K562 (cell line): ENCODE data around the gene TXNDC8. TPM values are rescaled to one million over a fixed set of nuclear protein-coding genes. Genes with fewer than 3 reads are reported as not detected.

Experiments
- ELF2 ChIP-seq: fragments of 250-450 bp; sonication (Bioruptor Pico); IDR thresholded peaks from 2 replicates; pipeline ENCODE4 v1.5.0; 2021; ENCODE audit warnings: mild to moderate bottlenecking
- FOS ChIP-seq: IDR thresholded peaks from 3 replicates; pipeline ENCODE4 v1.6.1; 2011; ENCODE audit not compliant: insufficient read length; ENCODE audit errors: extremely low read depth
- HINFP ChIP-seq: fragments of 450-650 bp; conservative IDR thresholded peaks from 2 replicates; pipeline ENCODE4 v1.6.1; 2016; ENCODE audit warnings: missing genetic modification characterization, low read depth, mild to moderate bottlenecking, control low read depth, missing compliant biosample characterization
- POLR2AphosphoS2 ChIP-seq: IDR thresholded peaks from 2 replicates; pipeline ENCODE4 v1.6.1; 2012; ENCODE audit warnings: low read length, improper control_type of control experiment
- POLR2G ChIP-seq: fragments of 200-400 bp; formaldehyde crosslinking; IDR thresholded peaks from 2 replicates; pipeline ENCODE4 v1.6.1; 2017; ENCODE audit warnings: low read depth, mild to moderate bottlenecking, antibody characterized with exemption, low read length, moderate library complexity
- POLR3G ChIP-seq: IDR thresholded peaks from 2 replicates; pipeline ENCODE4 v1.6.1; 2011; ENCODE audit not compliant: insufficient read length, insufficient replicate concordance; ENCODE audit errors: extremely low read depth
- SIN3A ChIP-seq, 2 experiments: fragments of 150-350 bp in 1 of 2; IDR thresholded peaks; 2 replicates each; pipeline ENCODE4 v1.6.1; 2011 to 2016; ENCODE audit warnings: borderline replicate concordance in 2 of 2, low read depth in 2 of 2, low read length in 2 of 2, mild to moderate bottlenecking in 2 of 2, moderate library complexity in 2 of 2; ENCODE audit not compliant: control insufficient read depth in 1 of 2
- SMARCB1 ChIP-seq: IDR thresholded peaks from 2 replicates; pipeline ENCODE4 v1.6.1; 2011; ENCODE audit warnings: improper control_type of control experiment, low read depth; ENCODE audit not compliant: insufficient read length
- SP2 ChIP-seq: IDR thresholded peaks from 2 replicates; pipeline ENCODE4 v1.6.1; 2011; ENCODE audit warnings: mild to moderate bottlenecking, low read depth, low read length, moderate library complexity; ENCODE audit not compliant: poor library complexity, severe bottlenecking; ENCODE audit errors: extremely low read depth
- TARDBP ChIP-seq: fragments of 450-650 bp; IDR thresholded peaks from 2 replicates; pipeline ENCODE4 v1.6.1; 2016
- TFAP4 ChIP-seq: sonication (generic); formaldehyde crosslinking; IDR thresholded peaks from 2 replicates; pipeline ENCODE4 v1.8.0; 2022; ENCODE audit warnings: missing genetic modification reagents, mild to moderate bottlenecking, moderate library complexity, borderline replicate concordance
- ZBTB7A ChIP-seq: IDR thresholded peaks from 2 replicates; pipeline ENCODE4 v1.6.1; 2011; ENCODE audit warnings: low read depth, mild to moderate bottlenecking, low read length, moderate library complexity, borderline replicate concordance; ENCODE audit not compliant: control insufficient read depth
- ZKSCAN8 ChIP-seq: fragments of 200-800 bp; sonication (Bioruptor generic); IDR thresholded peaks from 2 replicates; pipeline ENCODE4 v1.6.1; 2016; ENCODE audit warnings: missing genetic modification characterization, missing compliant biosample characterization
- ZNF224 ChIP-seq: sonication (generic); formaldehyde crosslinking; IDR thresholded peaks from 2 replicates; pipeline ENCODE4 v1.8.0; 2022; ENCODE audit warnings: mild to moderate bottlenecking, missing genetic modification reagents
- ZNF318 ChIP-seq, 2 experiments: fragments of 450-650 bp; IDR thresholded peaks; 2 replicates each; pipeline ENCODE4 v1.6.1; 2016; ENCODE audit warnings: mild to moderate bottlenecking in 2 of 2, borderline replicate concordance in 1 of 2, low read depth in 1 of 2, moderate library complexity in 1 of 2
- polyA plus RNA-seq, 8 experiments: library from polyadenylated mRNA; depleted of rRNA in 4 of 8; stranded (reverse) in 5 of 8; unstranded in 3 of 8; fragments of >200 nt; fragmentation: Nextera tagmentation in 2 of 8; fragmentation: Illumina TruSeq in 1 of 8; extraction: Ambion mirVana in 2 of 8; extraction: Trizol in 1 of 8; gene quantifications; 2 replicates each; pipeline versions ENCODE4 v1.2.1 to v1.2.3, GENCODE V29; 2011 to 2014; ENCODE audit warnings: inconsistent platforms in 1 of 8, missing spikeins in 1 of 8
- total RNA-seq, 7 experiments: library from RNA; depleted of rRNA in 6 of 7; stranded (reverse); fragments of >200 nt in 6 of 7; fragmentation: Illumina TruSeq in 2 of 7; extraction: Trizol in 2 of 7; gene quantifications; 2 replicates each; pipeline versions ENCODE4 v1.2.1 to v1.2.3, GENCODE V29; 2011 to 2021; ENCODE audit warnings: low replicate concordance in 1 of 7

TXNDC8 gene
- total and polyA plus RNA-seq, 9 of the 15 experiments (the other 6 are each of a cell fraction or from before 2014, with no cell fraction given) = not detected

- TF ChIP-seq ZNF318 (IDR thresholded peaks at IDR 0.05; ENCODE audit: borderline replicate concordance in 1 of 2, low read depth in 1 of 2) (no peak), ZKSCAN8 (CRISPR knock-in tag) (no peak), POLR2AphosphoS2 (no peak; the same call in 1 of the 2 replicates), SMARCB1 (no peak), SP2 (no peak), HINFP (tag) (no peak), SIN3A (IDR thresholded peaks at IDR 0.05; ENCODE audit: borderline replicate concordance in 2 of 2, control insufficient read depth in 1 of 2, low read depth in 2 of 2, low read length in 2 of 2) (peak in 1 of 2 experiments; percentile 92; a peak in 2 of 4 replicates), POLR3G (no peak), FOS (no peak), TARDBP (no peak), ZBTB7A (peak; percentile 85), POLR2G (peak; percentile 15), TFAP4 (CRISPR knock-in tag) (peak; percentile 54; the same call in 1 of the 2 replicates), ZNF224 (CRISPR knock-in tag) (no peak), ELF2 (CRISPR knock-in tag) (no peak)
These were observed 81.9 kb downstream of the TXNDC8 start (continued) for GRCh38 chr9:110255463-110256379.
